ENCODE results near the gene RIPOR1. TPM values are rescaled to one million over a fixed set of nuclear protein-coding genes. Genes with fewer than 3 reads are reported as not detected.

Gene RIPOR1
- total and polyA plus RNA-seq, 2 of the 4 experiments (the other 2 are of a cell fraction), result 9.5 to 41.3 TPM

DNA sequence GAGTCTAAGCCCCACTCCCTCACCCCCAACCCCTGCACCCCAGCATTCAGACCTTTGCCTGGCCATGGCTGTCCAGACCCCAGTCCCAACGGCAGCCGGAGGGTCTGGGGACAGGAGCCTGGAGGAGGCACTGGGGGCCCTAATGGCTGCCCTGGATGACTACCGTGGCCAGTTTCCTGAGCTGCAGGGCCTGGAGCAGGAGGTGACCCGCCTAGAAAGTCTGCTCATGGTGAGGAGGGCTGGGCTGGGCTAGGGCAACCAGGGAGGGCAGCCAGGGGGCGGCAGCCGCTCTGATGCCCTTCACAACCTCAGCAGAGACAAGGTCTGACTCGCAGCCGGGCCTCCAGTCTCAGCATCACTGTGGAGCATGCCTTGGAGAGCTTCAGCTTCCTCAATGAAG lies 14.4 kb downstream of the RIPOR1 start:
- no peak for DNase-seq
- Histone ChIP-seq H3K36me3 (ENCODE audit: control insufficient read depth, insufficient read depth, low read length) (peaks cover 83% of the 10 kb centered on the region), H2BK15ac (ENCODE audit: low read depth, low read length) (no peak overlapping the region), H2BK120ac (ENCODE audit: low read depth, low read length) (no peak overlapping the region), H2AK9ac (replicated peaks; ENCODE audit: low read depth, low read length, poor library complexity) (no peak overlapping the region), H2BK20ac (ENCODE audit: low read depth, low read length) (no peak overlapping the region), H3K4me1 (ENCODE audit: control insufficient read depth, insufficient read depth, low read length) (peaks cover 8% of the 10 kb centered on the region), H3K9me1 (ENCODE audit: insufficient read depth, low read length) (peaks cover 17% of the 10 kb centered on the region), H4K8ac (ENCODE audit: low read depth in 2 of 2, low read length in 2 of 2) (no peak overlapping the region), H4K5ac (ENCODE audit: low read depth, low read length) (no peak overlapping the region), H3K18ac (ENCODE audit: low read depth, low read length) (no peak overlapping the region), H2AFZ (replicated peaks; ENCODE audit: low read length, poor library complexity) (no peak overlapping the region), H3K27me3 (ENCODE audit: control insufficient read depth, insufficient read depth, low read length) (no peaks in the 10 kb centered on the region), H3K4me3 (ENCODE audit: insufficient read depth, low read depth, low read length) (no peak overlapping the region), H3K56ac (ENCODE audit: extremely low read depth, insufficient read depth, low read length) (no peak overlapping the region), H2BK5ac (ENCODE audit: low read depth, low read length, poor library complexity, severe bottlenecking) (no peak overlapping the region), H3K9me3 (ENCODE audit: control insufficient read depth, insufficient read depth, low read length) (no peaks in the 10 kb centered on the region), H3K9ac (ENCODE audit: low read depth, low read length) (no peak overlapping the region), H3K4ac (ENCODE audit: low read depth, low read length) (no peak overlapping the region), H3K79me1 (ENCODE audit: low read depth in 1 of 2, low read length in 2 of 2) (peaks cover 17 to 67% of the 10 kb centered on the region in 2 experiments; a peak in 3 of 4 replicates), H2AK5ac (ENCODE audit: low read depth, low read length) (no peak overlapping the region), H3K23ac (ENCODE audit: low read depth, low read length) (no peak overlapping the region), H3K27ac (ENCODE audit: insufficient read depth, low read length) (no peak overlapping the region), H3K4me2 (ENCODE audit: low read depth, low read length) (no peak overlapping the region), H4K20me1 (ENCODE audit: insufficient read depth, low read length) (peaks cover 78% of the 10 kb centered on the region), H3K14ac (replicated peaks; ENCODE audit: low read depth, low read length) (no peak overlapping the region), H4K91ac (ENCODE audit: insufficient read depth, low read depth, low read length) (no peak overlapping the region)
- TF ChIP-seq, protein P1, sequence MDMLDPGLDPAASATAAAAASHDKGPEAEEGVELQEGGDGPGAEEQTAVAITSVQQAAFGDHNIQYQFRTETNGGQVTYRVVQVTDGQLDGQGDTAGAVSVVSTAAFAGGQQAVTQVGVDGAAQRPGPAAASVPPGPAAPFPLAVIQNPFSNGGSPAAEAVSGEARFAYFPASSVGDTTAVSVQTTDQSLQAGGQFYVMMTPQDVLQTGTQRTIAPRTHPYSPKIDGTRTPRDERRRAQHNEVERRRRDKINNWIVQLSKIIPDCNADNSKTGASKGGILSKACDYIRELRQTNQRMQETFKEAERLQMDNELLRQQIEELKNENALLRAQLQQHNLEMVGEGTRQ (IDR thresholded peaks at IDR 0.05; ENCODE audit: low read depth, low read length), result no peak
- TF ChIP-seq, protein P2, sequence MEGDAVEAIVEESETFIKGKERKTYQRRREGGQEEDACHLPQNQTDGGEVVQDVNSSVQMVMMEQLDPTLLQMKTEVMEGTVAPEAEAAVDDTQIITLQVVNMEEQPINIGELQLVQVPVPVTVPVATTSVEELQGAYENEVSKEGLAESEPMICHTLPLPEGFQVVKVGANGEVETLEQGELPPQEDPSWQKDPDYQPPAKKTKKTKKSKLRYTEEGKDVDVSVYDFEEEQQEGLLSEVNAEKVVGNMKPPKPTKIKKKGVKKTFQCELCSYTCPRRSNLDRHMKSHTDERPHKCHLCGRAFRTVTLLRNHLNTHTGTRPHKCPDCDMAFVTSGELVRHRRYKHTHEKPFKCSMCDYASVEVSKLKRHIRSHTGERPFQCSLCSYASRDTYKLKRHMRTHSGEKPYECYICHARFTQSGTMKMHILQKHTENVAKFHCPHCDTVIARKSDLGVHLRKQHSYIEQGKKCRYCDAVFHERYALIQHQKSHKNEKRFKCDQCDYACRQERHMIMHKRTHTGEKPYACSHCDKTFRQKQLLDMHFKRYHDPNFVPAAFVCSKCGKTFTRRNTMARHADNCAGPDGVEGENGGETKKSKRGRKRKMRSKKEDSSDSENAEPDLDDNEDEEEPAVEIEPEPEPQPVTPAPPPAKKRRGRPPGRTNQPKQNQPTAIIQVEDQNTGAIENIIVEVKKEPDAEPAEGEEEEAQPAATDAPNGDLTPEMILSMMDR (conservative IDR thresholded peaks at IDR 0.05; ENCODE audit: low read depth, low read length), result no peak
- no peak for TF ChIP-seq CEBPB (IDR thresholded peaks at IDR 0.05; ENCODE audit: low read depth, low read length)
- no peak for TF ChIP-seq POLR2A (IDR thresholded peaks at IDR 0.05; ENCODE audit: low read depth, low read length)
- no peak for TF ChIP-seq RAD21 (IDR thresholded peaks at IDR 0.05; ENCODE audit: low read length)
- TF ChIP-seq MAZ (IDR thresholded peaks at IDR 0.05; ENCODE audit: borderline replicate concordance, low read depth, low read length), result no peak
- TF ChIP-seq, protein P3, sequence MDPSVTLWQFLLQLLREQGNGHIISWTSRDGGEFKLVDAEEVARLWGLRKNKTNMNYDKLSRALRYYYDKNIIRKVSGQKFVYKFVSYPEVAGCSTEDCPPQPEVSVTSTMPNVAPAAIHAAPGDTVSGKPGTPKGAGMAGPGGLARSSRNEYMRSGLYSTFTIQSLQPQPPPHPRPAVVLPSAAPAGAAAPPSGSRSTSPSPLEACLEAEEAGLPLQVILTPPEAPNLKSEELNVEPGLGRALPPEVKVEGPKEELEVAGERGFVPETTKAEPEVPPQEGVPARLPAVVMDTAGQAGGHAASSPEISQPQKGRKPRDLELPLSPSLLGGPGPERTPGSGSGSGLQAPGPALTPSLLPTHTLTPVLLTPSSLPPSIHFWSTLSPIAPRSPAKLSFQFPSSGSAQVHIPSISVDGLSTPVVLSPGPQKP (IDR thresholded peaks at IDR 0.05; ENCODE audit: borderline replicate concordance, low read depth, low read length), result no peak
- TF ChIP-seq CHD1 (IDR thresholded peaks at IDR 0.05; ENCODE audit: low read depth, low read length), result no peak
- no peak for TF ChIP-seq BHLHE40 (IDR thresholded peaks at IDR 0.05; ENCODE audit: low read depth, low read length)
- no peak for TF ChIP-seq RCOR1 (IDR thresholded peaks at IDR 0.05; ENCODE audit: insufficient replicate concordance, low read length)
- no TSS peak for BruUV-seq (replicated peaks)
- intact Hi-C loops (cut with micrococcal nuclease), result no loop called here
- POLR2A ChIA-PET (ENCODE audit: unreplicated experiment), result no interaction called here
- dilution Hi-C loops (cut with HindIII; ENCODE audit: low sequenced_read_pairs, unreplicated experiment), result no loop called here
- ATAC-seq (ENCODE audit: low read depth), result no peak
- in situ Hi-C loops (cut with MboI; ENCODE audit: low sequenced_read_pairs), result loop anchor here (25.0 kb wide), 1 partner anchor 394 kb away; the partner anchor contains the start of genes CTRL, LCAT and PSMB10
- WGBS, 2 experiments (ENCODE audit: extremely low coverage in 2 of 2, insufficient read length in 1 of 2), result 98% methylated on average over 8 of the region's 8 CpGs; no CpG with 5 or more reads in 1 of the 2 experiments
- CTCF ChIA-PET, result no interaction called here

All from IMR-90 (cell line).